CD8-positive, alpha-beta memory T cell (primary cell): ENCODE measurements around the gene AP5S1. TPM values are rescaled to one million over a fixed set of nuclear protein-coding genes. Genes with fewer than 3 reads are reported as not detected.

Experiments used
- CTCF ChIA-PET: fragments of 350-600 bp; sonication (Branson Sonifier 250); formaldehyde crosslinking; loops from one replicate; lab custom pipeline; 2021; ENCODE audit warnings: antibody characterized with exemption; lab: Charles Lee
- POLR2A ChIA-PET: fragments of 350-600 bp; sonication (Branson Sonifier 250); formaldehyde crosslinking; loops from one replicate; lab custom pipeline; 2021; ENCODE audit warnings: antibody characterized with exemption; lab: Charles Lee
- DNase-seq, 5 donors: peaks; one replicate each; pipeline versions ENCODE4 v3.0.0 to v3.0.0-alpha.2; 2020 to 2022; ENCODE audit warnings: mixed read lengths in 1 of 5
- H3K27ac ChIP-seq: one replicate; pipeline ENCODE4 v1.7.0; 2013; ENCODE audit warnings: low read depth, mild to moderate bottlenecking, low read length, moderate library complexity
- H3K27me3 ChIP-seq: 2 replicates; pipeline ENCODE4 v1.7.0; 2013; ENCODE audit warnings: low read length, mild to moderate bottlenecking; ENCODE audit not compliant: insufficient read depth, poor library complexity, severe bottlenecking
- H3K36me3 ChIP-seq: 2 replicates; pipeline ENCODE4 v1.7.0; 2013; ENCODE audit warnings: mild to moderate bottlenecking, low read length, moderate library complexity; ENCODE audit not compliant: insufficient read depth
- H3K4me1 ChIP-seq: 2 replicates; pipeline ENCODE4 v1.7.0; 2013; ENCODE audit warnings: mild to moderate bottlenecking, low read length, moderate library complexity; ENCODE audit not compliant: insufficient read depth
- H3K4me3 ChIP-seq: 2 replicates; pipeline ENCODE4 v1.7.0; 2013; ENCODE audit warnings: mild to moderate bottlenecking, low read length
- H3K9me3 ChIP-seq: 2 replicates; pipeline ENCODE4 v1.7.0; 2013; ENCODE audit warnings: mild to moderate bottlenecking, low read length
- H3K27ac Mint-ChIP-seq, 8 donors: one replicate each; pipeline ENCODE4 v1.8.0; 2020 to 2021; ENCODE audit warnings: mixed read lengths in 8 of 8, mild to moderate bottlenecking in 6 of 8, inconsistent platforms in 3 of 8, moderate library complexity in 3 of 8
- H3K27me3 Mint-ChIP-seq, 2 donors: one replicate each; pipeline ENCODE4 v1.8.0; 2020 to 2021; ENCODE audit warnings: mixed read lengths in 2 of 2, mild to moderate bottlenecking in 1 of 2, moderate library complexity in 1 of 2
- H3K36me3 Mint-ChIP-seq, 3 donors: one replicate each; pipeline ENCODE4 v1.8.0; 2020 to 2021; ENCODE audit warnings: mixed read lengths in 3 of 3, inconsistent platforms in 1 of 3, mild to moderate bottlenecking in 1 of 3
- H3K4me1 Mint-ChIP-seq, 3 donors: one replicate each; pipeline ENCODE4 v1.8.0; 2020 to 2021; ENCODE audit warnings: mixed read lengths in 3 of 3, inconsistent platforms in 1 of 3, mild to moderate bottlenecking in 1 of 3
- H3K4me3 Mint-ChIP-seq, 7 donors: one replicate each; pipeline ENCODE4 v1.8.0; 2020 to 2021; ENCODE audit warnings: mixed read lengths in 7 of 7, mild to moderate bottlenecking in 6 of 7, moderate library complexity in 4 of 7, inconsistent platforms in 2 of 7
- H3K9me3 Mint-ChIP-seq, 5 donors: one replicate each; pipeline ENCODE4 v1.8.0; 2020 to 2022; ENCODE audit warnings: mixed read lengths in 5 of 5, mild to moderate bottlenecking in 3 of 5, moderate library complexity in 2 of 5, inconsistent platforms in 1 of 5
- polyA plus RNA-seq: library from polyadenylated mRNA; unstranded; fragments of 300-500 nt; fragmentation: Illumina TruSeq; gene quantifications from one replicate; pipeline ENCODE4 v1.2.3, GENCODE V29; 2021
- total RNA-seq, 2 experiments: library from RNA; stranded (reverse); gene quantifications; one replicate each; pipeline ENCODE4 v1.2.3, GENCODE V29; 2021

The AP5S1 gene
- total and polyA plus RNA-seq, 3 experiments from 2014 or later, result 14.0 to 18.4 (median 15.7) TPM

- H3K9me3 Mint-ChIP-seq, result no peaks in the 10 kb centered on the region
- no peaks in the 10 kb centered on the region for H3K27me3 Mint-ChIP-seq
- Histone ChIP-seq H3K27ac (no peak within 1 kb of the TSS), H3K9me3 (no peaks in the 10 kb centered on the region), H3K36me3 (no peaks in the 10 kb centered on the region), H3K4me3 (peak within 1 kb of the TSS; percentile 61), H3K4me1 (peaks cover 23% of the 10 kb centered on the region), H3K27me3 (no peaks in the 10 kb centered on the region)
- peaks cover 37 to 59% (median 38%) of the 10 kb centered on the region in 3 donors for H3K4me1 Mint-ChIP-seq
- ChIA-PET POLR2A (interaction anchor here (0.6 to 1.8 kb wide), 3 partner anchors 14 to 99 kb away, joined by 3 to 9 read pairs (median 6); partner anchors contain the start of genes ADISSP and AP5S1), CTCF (interaction anchor here (0.8 to 16.8 kb wide), 5 partner anchors 8 to 74 kb away, joined by 3 to 262 read pairs (median 4); partner anchors contain the start of genes ADISSP, AP5S1 and CDC25B)
- peak within 1 kb of the TSS; percentile 15 to 89 (median 69) for H3K4me3 Mint-ChIP-seq
- peaks cover 0 to 5% (median 3%) of the 10 kb centered on the region in 3 donors for H3K36me3 Mint-ChIP-seq
- H3K27ac Mint-ChIP-seq, result peak within 1 kb of the TSS; percentile 11 to 91 (median 78)
- DNase-seq, result peak in 2 of 5 donors; percentile 45 to 69
Observed at GRCh38 chr20:3781153-3781910, 39.0 kb upstream of the AP5S1 start, which contains the start of gene SPEF1. SPEF1 (minus strand) TSS chr20:3781448; CDS start chr20:3781287, 161 bp downstream.

GRCh38 chr20:3782597-3782996, 37.8 kb upstream of the AP5S1 start:
- H3K4me1 Mint-ChIP-seq, result peaks cover 35 to 56% (median 37%) of the 10 kb centered on the region in 3 donors
- H3K27ac ChIP-seq, result no peak overlapping the region
- H3K27me3 Mint-ChIP-seq, result no peaks in the 10 kb centered on the region
- H3K27ac Mint-ChIP-seq, result peak overlapping the region in 6 of 8 donors; percentile 20 to 81 (median 68)
- peaks cover 23% of the 10 kb centered on the region for H3K4me1 ChIP-seq
- no peaks in the 10 kb centered on the region for H3K36me3 ChIP-seq
- no peak for DNase-seq
- H3K4me3 Mint-ChIP-seq, result peak overlapping the region in 4 of 7 donors; percentile 8 to 79 (median 37)
- POLR2A ChIA-PET, result interaction anchor here (1.4 kb wide), 1 partner anchor 34 kb away, joined by 3 read pairs; no protein-coding TSS in a partner anchor
- no peak overlapping the region for H3K4me3 ChIP-seq
- peaks cover 0 to 5% (median 3%) of the 10 kb centered on the region in 3 donors for H3K36me3 Mint-ChIP-seq
- H3K9me3 Mint-ChIP-seq, result no peaks in the 10 kb centered on the region
- CTCF ChIA-PET, result interaction anchor here (16.8 kb wide), 1 partner anchor 36 kb away, joined by 262 read pairs; the partner anchor contains the start of gene AP5S1
- no peaks in the 10 kb centered on the region for H3K9me3 ChIP-seq
- no peaks in the 10 kb centered on the region for H3K27me3 ChIP-seq

GRCh38 chr20:3783068-3783489, 37.3 kb upstream of the AP5S1 start:
- peaks cover 37 to 56% (median 38%) of the 10 kb centered on the region in 3 donors for H3K4me1 Mint-ChIP-seq
- DNase-seq, result peak in 1 of 5 donors; percentile 47
- H3K36me3 Mint-ChIP-seq, result peaks cover 0 to 5% (median 3%) of the 10 kb centered on the region in 3 donors
- no peaks in the 10 kb centered on the region for H3K9me3 Mint-ChIP-seq
- Histone ChIP-seq H3K9me3 (no peaks in the 10 kb centered on the region), H3K27me3 (no peaks in the 10 kb centered on the region), H3K36me3 (no peaks in the 10 kb centered on the region), H3K27ac (no peak overlapping the region), H3K4me3 (no peak overlapping the region), H3K4me1 (peaks cover 27% of the 10 kb centered on the region)
- peak overlapping the region in 4 of 7 donors; percentile 8 to 59 (median 21) for H3K4me3 Mint-ChIP-seq
- no peaks in the 10 kb centered on the region for H3K27me3 Mint-ChIP-seq
- ChIA-PET POLR2A (interaction anchor here (1.4 kb wide), 1 partner anchor 33 kb away, joined by 3 read pairs; no protein-coding TSS in a partner anchor), CTCF (interaction anchor here (16.8 kb wide), 1 partner anchor 35 kb away, joined by 262 read pairs; the partner anchor contains the start of gene AP5S1)
- H3K27ac Mint-ChIP-seq, result peak overlapping the region in 6 of 8 donors; percentile 29 to 87 (median 73)

- DNase-seq, result peak in 1 of 5 donors; percentile 39
- no peaks in the 10 kb centered on the region for H3K27me3 ChIP-seq
- peaks cover 32% of the 10 kb centered on the region for H3K4me1 ChIP-seq
- no peak overlapping the region for H3K27ac ChIP-seq
- H3K27me3 Mint-ChIP-seq, result no peaks in the 10 kb centered on the region
- H3K9me3 ChIP-seq, result no peaks in the 10 kb centered on the region
- no peak overlapping the region for H3K4me3 ChIP-seq
- no peaks in the 10 kb centered on the region for H3K36me3 ChIP-seq
- peaks cover 0 to 5% (median 3%) of the 10 kb centered on the region in 3 donors for H3K36me3 Mint-ChIP-seq
- peak overlapping the region in 6 of 8 donors; percentile 20 to 87 (median 73) for H3K27ac Mint-ChIP-seq
- H3K4me1 Mint-ChIP-seq, result peaks cover 39 to 55% (median 40%) of the 10 kb centered on the region in 3 donors
- POLR2A ChIA-PET, result interaction anchor here (1.2 to 1.4 kb wide), 2 partner anchors 21 to 33 kb away, joined by 3 read pairs; no protein-coding TSS in a partner anchor
- no peaks in the 10 kb centered on the region for H3K9me3 Mint-ChIP-seq
- CTCF ChIA-PET, result interaction anchor here (1.8 to 16.8 kb wide), 2 partner anchors 35 to 72 kb away, joined by 6 to 262 read pairs; partner anchors contain the start of gene AP5S1
- peak overlapping the region in 6 of 7 donors; percentile 6 to 79 (median 24) for H3K4me3 Mint-ChIP-seq
Observed at GRCh38 chr20:3783511-3784195, 36.7 kb upstream of the AP5S1 start.

- DNase-seq, result no peak
- no peaks in the 10 kb centered on the region for H3K9me3 ChIP-seq
- peak overlapping the region; percentile 34 to 73 (median 53) for H3K4me3 Mint-ChIP-seq
- ChIA-PET CTCF (interaction anchor here (1.0 to 16.8 kb wide), 4 partner anchors 11 to 71 kb away, joined by 3 to 262 read pairs (median 8); partner anchors contain the start of genes AP5S1 and CDC25B), POLR2A (interaction anchor here (0.7 to 1.2 kb wide), 2 partner anchors 21 to 52 kb away, joined by 3 to 4 read pairs; no protein-coding TSS in a partner anchor)
- H3K4me3 ChIP-seq, result no peak overlapping the region
- peaks cover 43 to 57% (median 45%) of the 10 kb centered on the region in 3 donors for H3K4me1 Mint-ChIP-seq
- no peaks in the 10 kb centered on the region for H3K36me3 ChIP-seq
- no peaks in the 10 kb centered on the region for H3K27me3 Mint-ChIP-seq
- peaks cover 0 to 5% (median 3%) of the 10 kb centered on the region in 3 donors for H3K36me3 Mint-ChIP-seq
- no peak overlapping the region for H3K27ac ChIP-seq
- no peaks in the 10 kb centered on the region for H3K27me3 ChIP-seq
- peak overlapping the region in 6 of 8 donors; percentile 39 to 88 (median 84) for H3K27ac Mint-ChIP-seq
- H3K9me3 Mint-ChIP-seq, result no peaks in the 10 kb centered on the region
- H3K4me1 ChIP-seq, result peaks cover 32% of the 10 kb centered on the region
Observed at GRCh38 chr20:3784216-3784853, 36.0 kb upstream of the AP5S1 start.

GRCh38 chr20:3784863-3785239, 35.5 kb upstream of the AP5S1 start:
- CTCF ChIA-PET, result interaction anchor here (1.0 to 16.8 kb wide), 4 partner anchors 11 to 70 kb away, joined by 3 to 262 read pairs (median 8); partner anchors contain the start of genes AP5S1 and CDC25B
- Histone ChIP-seq H3K4me1 (peaks cover 32% of the 10 kb centered on the region), H3K9me3 (no peaks in the 10 kb centered on the region), H3K4me3 (no peak overlapping the region), H3K27me3 (no peaks in the 10 kb centered on the region), H3K36me3 (no peaks in the 10 kb centered on the region), H3K27ac (no peak overlapping the region)
- Mint-ChIP-seq H3K27ac (peak overlapping the region in 7 of 8 donors; percentile 39 to 88 (median 72)), H3K4me1 (peaks cover 43 to 54% (median 45%) of the 10 kb centered on the region in 3 donors), H3K4me3 (peak overlapping the region; percentile 34 to 86 (median 65)), H3K27me3 (no peaks in the 10 kb centered on the region), H3K36me3 (peaks cover 0 to 5% (median 3%) of the 10 kb centered on the region in 3 donors), H3K9me3 (no peaks in the 10 kb centered on the region)
- no peak for DNase-seq
- POLR2A ChIA-PET, result interaction anchor here (0.7 to 3.4 kb wide), 3 partner anchors 20 to 52 kb away, joined by 3 to 37 read pairs (median 4); partner anchors contain the start of gene AP5S1
